ENCODE results near the gene MLKL. TPM values are rescaled to one million over a fixed set of nuclear protein-coding genes. Genes with fewer than 3 reads are reported as not detected.
A peak's percentile ranks its signal among the peaks of the same experiment; 100 is the strongest.

Gene MLKL
- total RNA-seq, 2 donors from 2014 or later = 7.0 to 8.6 TPM

- Histone ChIP-seq H3K9me3 (no peaks in the 10 kb centered on the region), H3K27me3 (replicated peaks; ENCODE audit: insufficient read depth) (no peaks in the 10 kb centered on the region), H3K36me3 (no peaks in the 10 kb centered on the region), H3K4me1 (replicated peaks) (no peaks in the 10 kb centered on the region), H3K27ac (no peak overlapping the region), H3K4me3 (no peak overlapping the region)
- 93% methylated on average over 14 of the region's 14 CpGs for WGBS
- TF ChIP-seq CTCF (IDR thresholded peaks at IDR 0.05) = no peak
- TF ChIP-seq POLR2A (IDR thresholded peaks at IDR 0.05) = no peak
- no peak for TF ChIP-seq POLR2AphosphoS5 (IDR thresholded peaks at IDR 0.05)
- no peak for DNase-seq (ENCODE audit: low spot score)
- intact Hi-C loops (cut with DNase I) = loop anchor here (10.0 kb wide), 1 partner anchor 311 kb away; no protein-coding TSS in a partner anchor
Observed at GRCh38 chr16:74625500-74626350, 74.9 kb downstream of the MLKL start.

GRCh38 chr16:74623839-74624235 lies 76.8 kb downstream of the MLKL start:
- no peak for TF ChIP-seq CTCF (IDR thresholded peaks at IDR 0.05)
- no peak for TF ChIP-seq POLR2A (IDR thresholded peaks at IDR 0.05)
- no peak for TF ChIP-seq POLR2AphosphoS5 (IDR thresholded peaks at IDR 0.05)
- no peak for DNase-seq (ENCODE audit: low spot score)

GRCh38 chr16:74623214-74623838 lies 77.3 kb downstream of the MLKL start:
- Histone ChIP-seq H3K9me3 (no peaks in the 10 kb centered on the region), H3K4me1 (replicated peaks) (no peaks in the 10 kb centered on the region), H3K36me3 (no peaks in the 10 kb centered on the region), H3K27me3 (replicated peaks; ENCODE audit: insufficient read depth) (no peaks in the 10 kb centered on the region), H3K27ac (no peak overlapping the region), H3K4me3 (no peak overlapping the region)
- WGBS = 29% methylated on average over 4 of the region's 4 CpGs
- peak; percentile 9 for TF ChIP-seq POLR2AphosphoS5 (IDR thresholded peaks at IDR 0.05)
- TF ChIP-seq POLR2A (IDR thresholded peaks at IDR 0.05) = no peak
- TF ChIP-seq CTCF (IDR thresholded peaks at IDR 0.05) = peak in 3 of 4 experiments; percentile 50 to 54 (median 51)
- DNase-seq (ENCODE audit: low spot score) = no peak
- intact Hi-C loops (cut with DNase I) = loop anchor here (10.0 kb wide), 1 partner anchor 309 kb away; no protein-coding TSS in a partner anchor

More at GRCh38 chr16:74623839-74624235, 76.8 kb downstream of the MLKL start:
- no peaks in the 10 kb centered on the region for H3K36me3 ChIP-seq
- no peaks in the 10 kb centered on the region for H3K4me1 ChIP-seq (replicated peaks)
- 78% methylated on average over 6 of the region's 6 CpGs for WGBS
- H3K4me3 ChIP-seq = no peak overlapping the region
- intact Hi-C loops (cut with DNase I) = loop anchor here (10.0 kb wide), 1 partner anchor 309 kb away; no protein-coding TSS in a partner anchor
- H3K27me3 ChIP-seq (replicated peaks; ENCODE audit: insufficient read depth) = no peaks in the 10 kb centered on the region
- no peaks in the 10 kb centered on the region for H3K9me3 ChIP-seq
- H3K27ac ChIP-seq = no peak overlapping the region

- Histone ChIP-seq H3K27ac (no peak overlapping the region), H3K27me3 (replicated peaks; ENCODE audit: insufficient read depth) (no peaks in the 10 kb centered on the region), H3K9me3 (no peaks in the 10 kb centered on the region), H3K36me3 (no peaks in the 10 kb centered on the region), H3K4me3 (no peak overlapping the region), H3K4me1 (replicated peaks) (no peaks in the 10 kb centered on the region)
- intact Hi-C loops (cut with DNase I) = loop anchor here (10.0 kb wide), 1 partner anchor 307 kb away; no protein-coding TSS in a partner anchor
- no peak for DNase-seq (ENCODE audit: low spot score)
- no peak for TF ChIP-seq POLR2AphosphoS5 (IDR thresholded peaks at IDR 0.05)
- no peak for TF ChIP-seq POLR2A (IDR thresholded peaks at IDR 0.05)
- TF ChIP-seq CTCF (IDR thresholded peaks at IDR 0.05) = no peak
- 92% methylated on average over 4 of the region's 4 CpGs for whole genome bisulfite sequencing
Observed at GRCh38 chr16:74622005-74622404, 78.7 kb downstream of the MLKL start.

Other genes starting within 250 kb of the MLKL start
- gene GLG1, start 93.7 kb downstream of the MLKL start, total RNA-seq = 100 to 1,000 TPM; 135 to 189 TPM
- 10 to 100 TPM; 15.7 to 36.9 TPM for gene RFWD3, start 34.0 kb downstream of the MLKL start, total RNA-seq
- gene FA2H, start 74.0 kb upstream of the MLKL start, total RNA-seq = 1 to 10 TPM; 3.0 to 4.5 TPM

All from prostate gland (tissue), 2 donors.